Right lobe of liver (tissue), 6 donors: ENCODE results near the gene GALNT3. TPM values are rescaled to one million over a fixed set of nuclear protein-coding genes. Genes with fewer than 3 reads are reported as not detected.

Source experiments
- ATAC-seq, 4 donors: fragments of 200-7000 bp; cut with Tn5 transposase; one replicate each; pipeline ENCODE4 v1.9.1; 2020; ENCODE audit warnings: mild to moderate bottlenecking in 4 of 4, moderate library complexity in 4 of 4
- DNase-seq, 3 donors: peaks; one replicate each; pipeline ENCODE4 v3.0.0-alpha.2; 2020
- H3K27ac ChIP-seq, 3 donors: fragments of 200-600 bp; one replicate each; pipeline ENCODE4 v1.8.0; 2022
- H3K27me3 ChIP-seq, 2 donors: fragments of 200-600 bp; one replicate each; pipeline ENCODE4 v1.8.0; 2022
- H3K36me3 ChIP-seq, 4 donors: fragments of 200-600 bp; sonication (generic) in 1 of 4; one replicate each; pipeline versions ENCODE4 v1.5.1 to v1.8.0; 2017 to 2022; ENCODE audit warnings: control low read depth in 1 of 4
- H3K4me1 ChIP-seq, 4 donors: fragments of 200-600 bp; sonication (generic) in 1 of 4; one replicate each; pipeline versions ENCODE4 v1.5.1 to v1.8.0; 2017 to 2022; ENCODE audit warnings: control low read depth in 1 of 4
- H3K4me3 ChIP-seq, 3 donors: fragments of 200-600 bp; one replicate each; pipeline ENCODE4 v1.8.0; 2022
- H3K9me3 ChIP-seq, 4 donors: fragments of 200-600 bp; sonication (generic) in 1 of 4; one replicate each; pipeline versions ENCODE4 v1.5.1 to v1.8.0; 2017 to 2022; ENCODE audit warnings: control low read depth in 1 of 4
- POLR2A ChIP-seq: fragments of 450-650 bp; IDR thresholded peaks from one replicate; pipeline ENCODE4 v1.6.1; 2017; ENCODE audit warnings: antibody characterized with exemption, mild to moderate bottlenecking
- WGBS: methylation state at CpG from one replicate; pipeline ENCODE4 v1.1.6; 2018; ENCODE audit warnings: low coverage, low lambda C conversion rate; ENCODE audit not compliant: insufficient coverage; ENCODE audit errors: missing lambda C conversion rate; 5-methylcytosine and 5-hydroxymethylcytosine counted together
- intact Hi-C, 2 donors: fragments of 100-400 bp; cut with DNase I; formaldehyde crosslinking; loops; one replicate each; pipeline versions ENCODE4 v1.11.2 to v1.14.1; 2022
- total RNA-seq, 6 experiments: library from RNA; depleted of rRNA in 2 of 6; stranded (reverse); fragments of >200 nt in 2 of 6; fragmentation: NEBNext Ultra II Directional in 3 of 6; extraction: Animal tissue kit (Norgen Biotek cat#: 25700) in 3 of 6; gene quantifications; one replicate each; pipeline versions ENCODE4 v1.1.0 to v1.2.4, GENCODE V29; 2016 to 2023
- TF ChIP-seq, protein P1 (sequence below), 4 donors: fragments of 200-600 bp in 3 of 4; fragments of 450-650 bp in 1 of 4; IDR thresholded peaks; one replicate each; pipeline versions ENCODE4 v1.5.1 to v1.8.0; 2016 to 2022; ENCODE audit warnings: antibody characterized with exemption in 4 of 4, mild to moderate bottlenecking in 2 of 4
- donor health status: DM: no; HTN: yes; CAD: no.
- donor health status: DM: no; HTN: no; CAD: no.
- donor health status: DM: no; HTN: no; CAD: no.
- donor health status: DM: no; HTN: yes; CAD: no.
- donor health status: DM: no; HTN: yes; CAD: no.

GALNT3 gene
- total RNA-seq, 6 experiments from 2014 or later: 0.31 to 1.6 (median 0.80) TPM

DNA sequence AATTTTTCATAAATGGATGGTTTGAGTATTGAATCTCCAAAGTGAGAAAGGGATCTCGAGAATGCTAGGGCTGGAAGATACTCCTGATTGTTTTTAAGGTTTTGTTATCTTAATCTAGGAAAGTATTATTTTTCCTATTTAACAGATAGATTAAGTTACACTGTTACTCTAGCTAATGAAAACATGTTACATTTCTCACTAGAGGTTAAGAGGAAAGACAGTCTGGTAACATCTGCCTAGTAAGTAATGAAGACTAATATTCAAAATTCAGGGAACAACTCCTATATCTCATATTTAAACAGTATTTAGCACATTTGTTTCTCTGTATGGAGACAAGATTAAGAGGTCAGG is 2.0 kb downstream of the GALNT3 start:
- ATAC-seq (no peak), DNase-seq (no peak)
- no peak for TF ChIP-seq POLR2A
- TF ChIP-seq, protein P1, sequence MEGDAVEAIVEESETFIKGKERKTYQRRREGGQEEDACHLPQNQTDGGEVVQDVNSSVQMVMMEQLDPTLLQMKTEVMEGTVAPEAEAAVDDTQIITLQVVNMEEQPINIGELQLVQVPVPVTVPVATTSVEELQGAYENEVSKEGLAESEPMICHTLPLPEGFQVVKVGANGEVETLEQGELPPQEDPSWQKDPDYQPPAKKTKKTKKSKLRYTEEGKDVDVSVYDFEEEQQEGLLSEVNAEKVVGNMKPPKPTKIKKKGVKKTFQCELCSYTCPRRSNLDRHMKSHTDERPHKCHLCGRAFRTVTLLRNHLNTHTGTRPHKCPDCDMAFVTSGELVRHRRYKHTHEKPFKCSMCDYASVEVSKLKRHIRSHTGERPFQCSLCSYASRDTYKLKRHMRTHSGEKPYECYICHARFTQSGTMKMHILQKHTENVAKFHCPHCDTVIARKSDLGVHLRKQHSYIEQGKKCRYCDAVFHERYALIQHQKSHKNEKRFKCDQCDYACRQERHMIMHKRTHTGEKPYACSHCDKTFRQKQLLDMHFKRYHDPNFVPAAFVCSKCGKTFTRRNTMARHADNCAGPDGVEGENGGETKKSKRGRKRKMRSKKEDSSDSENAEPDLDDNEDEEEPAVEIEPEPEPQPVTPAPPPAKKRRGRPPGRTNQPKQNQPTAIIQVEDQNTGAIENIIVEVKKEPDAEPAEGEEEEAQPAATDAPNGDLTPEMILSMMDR (IDR thresholded peaks at IDR 0.05): no peak
- Histone ChIP-seq H3K9me3 (no peaks in the 10 kb centered on the region), H3K27ac (no peak overlapping the region), H3K36me3 (no peaks in the 10 kb centered on the region), H3K4me1 (peaks cover 0 to 14% (median 3%) of the 10 kb centered on the region in 4 donors), H3K4me3 (no peak overlapping the region), H3K27me3 (peaks cover 0 to 4% of the 10 kb centered on the region in 2 donors)
- 33% methylated on average over 1 of the region's 1 CpG for WGBS
- intact Hi-C loops: no loop called here

DNA sequence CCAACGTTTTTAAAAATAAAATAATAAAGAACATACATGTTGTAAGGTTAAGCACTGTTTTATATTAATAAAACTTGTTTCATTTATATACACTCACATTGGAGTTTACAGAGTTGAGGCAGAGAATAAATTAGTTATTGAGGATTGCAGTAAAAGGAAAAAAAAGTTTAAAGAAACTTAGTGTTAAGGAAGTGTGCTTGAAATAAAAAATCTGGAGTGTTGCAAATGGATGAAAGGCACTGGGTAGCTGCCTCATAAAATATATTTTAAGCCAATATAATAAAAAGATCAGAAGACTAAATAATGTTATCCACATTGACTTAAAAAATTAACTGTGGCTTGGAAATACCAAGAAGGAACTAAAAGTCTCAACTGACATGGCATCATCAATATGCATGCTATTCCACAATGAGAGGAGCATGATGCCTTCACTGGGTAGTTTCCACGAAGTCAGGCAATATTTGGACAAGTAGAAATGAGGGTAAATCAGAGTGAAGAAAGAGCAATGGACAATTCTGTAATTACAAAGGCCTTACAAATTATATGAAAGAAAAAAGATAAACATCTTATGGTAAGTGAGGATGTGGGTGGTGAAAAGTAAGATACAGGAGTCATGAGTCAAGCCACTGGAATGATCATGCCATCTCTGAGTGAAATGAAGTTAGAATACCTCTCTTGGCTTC is 2.5 kb downstream of the GALNT3 start:
- Histone ChIP-seq H3K27me3 (peaks cover 0 to 4% of the 10 kb centered on the region in 2 donors), H3K27ac (no peak overlapping the region), H3K9me3 (no peaks in the 10 kb centered on the region), H3K4me1 (peaks cover 0 to 14% (median 3%) of the 10 kb centered on the region in 4 donors), H3K4me3 (no peak overlapping the region), H3K36me3 (no peaks in the 10 kb centered on the region)
- intact Hi-C loops: no loop called here
- 57% methylated on average over 2 of the region's 2 CpGs for WGBS
- ATAC-seq (no peak), DNase-seq (no peak)
- TF ChIP-seq, protein P1 (IDR thresholded peaks at IDR 0.05): no peak
- TF ChIP-seq POLR2A: no peak

DNA sequence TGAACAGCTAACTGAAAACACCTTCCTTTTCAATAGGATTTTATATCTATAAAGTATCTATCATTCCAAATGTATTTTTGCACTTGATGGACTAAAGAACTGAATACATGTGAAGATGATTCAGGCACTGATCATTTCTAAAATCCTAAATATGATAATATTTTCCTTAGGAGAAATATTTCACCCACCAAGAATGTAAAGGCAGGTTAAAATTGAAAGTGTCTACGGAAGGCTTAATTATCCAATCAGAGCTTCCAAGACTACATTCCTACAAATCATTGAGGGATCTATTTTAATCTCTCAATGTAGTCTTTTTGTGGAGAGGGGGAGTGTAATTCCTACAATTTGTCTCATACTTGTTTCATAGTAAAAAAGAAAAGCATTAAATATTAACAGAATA is 3.6 kb downstream of the GALNT3 start:
- WGBS: 87% methylated on average over 1 of the region's 1 CpG
- peaks cover 0 to 14% (median 3%) of the 10 kb centered on the region in 4 donors for H3K4me1 ChIP-seq
- no peak overlapping the region for H3K4me3 ChIP-seq
- no peak for DNase-seq
- no peak for ATAC-seq
- H3K9me3 ChIP-seq: no peaks in the 10 kb centered on the region
- H3K27me3 ChIP-seq: peaks cover 0 to 4% of the 10 kb centered on the region in 2 donors
- H3K27ac ChIP-seq: no peak overlapping the region
- no peaks in the 10 kb centered on the region for H3K36me3 ChIP-seq
- intact Hi-C loops: no loop called here
- TF ChIP-seq, protein P1 (IDR thresholded peaks at IDR 0.05): no peak
- TF ChIP-seq POLR2A: no peak

DNA sequence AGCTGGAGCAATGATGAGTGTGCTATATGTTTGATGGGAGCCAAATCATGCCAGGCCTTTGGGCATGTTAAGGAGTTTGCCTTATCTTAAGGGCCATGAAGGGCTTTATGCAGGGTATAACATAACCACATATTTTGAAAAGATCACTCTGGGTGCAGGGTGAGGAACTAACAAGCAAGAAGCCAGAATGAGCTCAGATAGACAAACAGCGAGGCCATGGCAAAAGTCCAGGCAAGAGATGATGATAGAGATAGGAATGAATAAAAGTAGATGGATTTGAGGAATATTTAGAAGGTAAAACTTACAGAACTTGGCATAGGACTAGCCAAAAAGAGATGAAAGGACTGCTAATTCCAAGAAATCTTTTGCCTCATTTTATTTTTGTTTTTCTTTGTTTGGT is 6.7 kb downstream of the GALNT3 start:
- DNase-seq (no peak), ATAC-seq (no peak)
- Histone ChIP-seq H3K4me3 (no peak overlapping the region), H3K4me1 (no peaks in the 10 kb centered on the region), H3K27me3 (no peaks in the 10 kb centered on the region), H3K9me3 (no peaks in the 10 kb centered on the region), H3K36me3 (no peaks in the 10 kb centered on the region), H3K27ac (no peak overlapping the region)
- 60% methylated on average over 1 of the region's 1 CpG for WGBS
- TF ChIP-seq POLR2A: no peak
- TF ChIP-seq, protein P1 (IDR thresholded peaks at IDR 0.05): no peak
- intact Hi-C loops: no loop called here
